Keratinocyte (primary cell): ENCODE results near the gene NOTCH3. TPM values are rescaled to one million over a fixed set of nuclear protein-coding genes. Genes with fewer than 3 reads are reported as not detected.

ENCODE experiments used
- DNase-seq: peaks from one replicate; pipeline ENCODE4 v3.0.0-alpha.2; 2011; ENCODE audit warnings: low read depth, missing footprints, low spot score
- FAIRE-seq: peaks from 2 replicates; lab custom pipeline; 2011; peaks lifted over from hg19 to GRCh38; lab: Jason Lieb, UNC
- H2AFZ ChIP-seq: 2 replicates; pipeline ENCODE4 v1.6.0; 2012; ENCODE audit warnings: low read length, control low read depth, inconsistent platforms; ENCODE audit not compliant: control insufficient read depth
- H3K27ac ChIP-seq: 2 replicates; pipeline ENCODE4 v1.5.1; 2011; ENCODE audit warnings: low read length; ENCODE audit not compliant: control insufficient read depth, insufficient read depth
- H3K27me3 ChIP-seq: 3 replicates; pipeline ENCODE4 v1.6.0; 2011; ENCODE audit warnings: low read length; ENCODE audit not compliant: control insufficient read depth, insufficient read depth; ENCODE audit errors: extremely low read depth
- H3K36me3 ChIP-seq, 2 experiments: 2 replicates in 1 of 2; 3 replicates in 1 of 2; pipeline ENCODE4 v1.5.1; 2011; ENCODE audit warnings: low read length in 2 of 2, mild to moderate bottlenecking in 1 of 2; ENCODE audit not compliant: control insufficient read depth in 2 of 2, insufficient read depth in 2 of 2; ENCODE audit errors: extremely low read depth in 1 of 2
- H3K4me1 ChIP-seq: 3 replicates; pipeline ENCODE4 v1.5.1; 2011; ENCODE audit warnings: low read length; ENCODE audit not compliant: control insufficient read depth, insufficient read depth; ENCODE audit errors: extremely low read depth
- H3K4me2 ChIP-seq: 3 replicates; pipeline ENCODE4 v1.6.0; 2011; ENCODE audit warnings: low read depth, low read length; ENCODE audit not compliant: control insufficient read depth, insufficient read depth; ENCODE audit errors: extremely low read depth
- H3K4me3 ChIP-seq, 3 experiments: fragments of 200-600 bp in 1 of 3; sonication (generic) in 1 of 3; 2 replicates in 2 of 3; 3 replicates in 1 of 3; pipeline ENCODE4 v1.5.1; 2011 to 2016; ENCODE audit warnings: low read length in 3 of 3, mild to moderate bottlenecking in 3 of 3, control low read depth in 2 of 3, inconsistent platforms in 1 of 3, low read depth in 1 of 3, mixed read lengths in 1 of 3, mixed run types in 1 of 3, moderate library complexity in 1 of 3; ENCODE audit not compliant: control insufficient read depth in 2 of 3, insufficient read depth in 2 of 3; ENCODE audit errors: extremely low read depth in 1 of 3
- H3K79me2 ChIP-seq: 2 replicates; pipeline ENCODE4 v1.6.0; 2012; ENCODE audit warnings: low read length; ENCODE audit not compliant: control insufficient read depth, insufficient read depth
- H3K9ac ChIP-seq: 3 replicates; pipeline ENCODE4 v1.6.0; 2011; ENCODE audit warnings: low read length; ENCODE audit not compliant: control insufficient read depth, insufficient read depth; ENCODE audit errors: extremely low read depth
- H3K9me1 ChIP-seq: 3 replicates; pipeline ENCODE4 v1.6.0; 2011; ENCODE audit warnings: low read length; ENCODE audit not compliant: control insufficient read depth, insufficient read depth; ENCODE audit errors: extremely low read depth
- H3K9me3 ChIP-seq: 2 replicates; pipeline ENCODE4 v1.5.1; 2012; ENCODE audit warnings: low read depth, low read length; ENCODE audit not compliant: control insufficient read depth
- H4K20me1 ChIP-seq: 3 replicates; pipeline ENCODE4 v1.6.0; 2011; ENCODE audit warnings: low read length; ENCODE audit not compliant: control insufficient read depth, insufficient read depth; ENCODE audit errors: extremely low read depth
- EZH2 ChIP-seq: IDR thresholded peaks from one replicate; pipeline ENCODE4 v1.6.1; 2012; ENCODE audit warnings: inconsistent platforms, mild to moderate bottlenecking, low read length, moderate library complexity
- dilution Hi-C: fragments of 300-500 bp; cut with MboI; formaldehyde crosslinking; loops from one replicate; pipeline ENCODE4 v1.7.0; 2020; ENCODE audit warnings: low sequenced_read_pairs; ENCODE audit not compliant: extremely low pct_ligation_motif_present
- polyA plus RNA-seq, 5 experiments: library from polyadenylated mRNA; depleted of rRNA in 3 of 5; stranded (reverse) in 3 of 5; stranded (forward) in 1 of 5; unstranded in 1 of 5; fragments of >200 nt; gene quantifications; 1 replicate in 1 of 5; 2 replicates in 3 of 5; 3 replicates in 1 of 5; pipeline versions ENCODE4 v1.2.1 to v1.2.3, GENCODE V29; 2011 to 2012; ENCODE audit warnings: missing spikeins in 2 of 5, low read depth in 1 of 5, low replicate concordance in 1 of 5
- TF ChIP-seq, protein P1 (sequence below), 3 experiments: IDR thresholded peaks in 1 of 3; conservative IDR thresholded peaks in 1 of 3; optimal IDR thresholded peaks in 1 of 3; 2 replicates in 2 of 3; 3 replicates in 1 of 3; pipeline versions ENCODE3 to v1.5.1; 2011; ENCODE audit warnings: low read length in 3 of 3, mild to moderate bottlenecking in 3 of 3, moderate library complexity in 2 of 3, control low read depth in 1 of 3, inconsistent platforms in 1 of 3; ENCODE audit not compliant: insufficient read depth in 2 of 3; ENCODE audit errors: extremely low read depth in 1 of 3

NOTCH3 gene
- polyA plus RNA-seq, 1 donor (not counting 4 experiments of a cell fraction or from before 2014, with no cell fraction given), result 4.1 TPM

DNA sequence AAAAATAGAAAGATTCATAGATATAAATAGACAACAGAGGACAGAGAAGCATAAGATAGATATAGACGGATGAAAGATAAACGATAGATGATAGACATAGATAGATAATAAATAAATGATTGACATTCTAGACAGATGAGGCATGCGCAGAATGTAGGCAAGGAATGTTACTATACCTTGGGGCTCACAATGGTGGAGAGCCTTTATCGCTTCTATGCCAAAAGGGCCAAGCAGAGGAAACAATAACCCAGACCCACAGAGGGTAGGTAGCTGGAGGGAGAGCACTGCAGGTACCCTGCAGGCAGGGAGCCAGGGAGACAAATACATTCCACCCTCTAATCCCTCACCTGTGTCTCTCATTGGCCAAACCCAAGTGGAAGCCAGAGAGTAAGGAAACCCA, 44.4 kb downstream of the NOTCH3 start:
- no peak overlapping the region for H3K9ac ChIP-seq
- no peak overlapping the region for H3K4me3 ChIP-seq
- H4K20me1 ChIP-seq, result no peaks in the 10 kb centered on the region
- no peaks in the 10 kb centered on the region for H3K4me1 ChIP-seq
- DNase-seq (no peak), FAIRE-seq (no peak)
- no peak overlapping the region for H3K4me2 ChIP-seq
- no peak overlapping the region for H2AFZ ChIP-seq
- peaks cover 4% of the 10 kb centered on the region for H3K9me3 ChIP-seq
- H3K36me3 ChIP-seq, result no peaks in the 10 kb centered on the region
- TF ChIP-seq, protein P1, sequence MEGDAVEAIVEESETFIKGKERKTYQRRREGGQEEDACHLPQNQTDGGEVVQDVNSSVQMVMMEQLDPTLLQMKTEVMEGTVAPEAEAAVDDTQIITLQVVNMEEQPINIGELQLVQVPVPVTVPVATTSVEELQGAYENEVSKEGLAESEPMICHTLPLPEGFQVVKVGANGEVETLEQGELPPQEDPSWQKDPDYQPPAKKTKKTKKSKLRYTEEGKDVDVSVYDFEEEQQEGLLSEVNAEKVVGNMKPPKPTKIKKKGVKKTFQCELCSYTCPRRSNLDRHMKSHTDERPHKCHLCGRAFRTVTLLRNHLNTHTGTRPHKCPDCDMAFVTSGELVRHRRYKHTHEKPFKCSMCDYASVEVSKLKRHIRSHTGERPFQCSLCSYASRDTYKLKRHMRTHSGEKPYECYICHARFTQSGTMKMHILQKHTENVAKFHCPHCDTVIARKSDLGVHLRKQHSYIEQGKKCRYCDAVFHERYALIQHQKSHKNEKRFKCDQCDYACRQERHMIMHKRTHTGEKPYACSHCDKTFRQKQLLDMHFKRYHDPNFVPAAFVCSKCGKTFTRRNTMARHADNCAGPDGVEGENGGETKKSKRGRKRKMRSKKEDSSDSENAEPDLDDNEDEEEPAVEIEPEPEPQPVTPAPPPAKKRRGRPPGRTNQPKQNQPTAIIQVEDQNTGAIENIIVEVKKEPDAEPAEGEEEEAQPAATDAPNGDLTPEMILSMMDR (optimal IDR thresholded peaks at IDR 0.05 in 1 of 3, IDR thresholded peaks at IDR 0.05 in 1 of 3, conservative IDR thresholded peaks at IDR 0.05 in 1 of 3; ENCODE audit: extremely low read depth in 1 of 3, insufficient read depth in 2 of 3, low read length in 3 of 3), result no peak
- no peak for TF ChIP-seq EZH2
- no peaks in the 10 kb centered on the region for H3K9me1 ChIP-seq
- no peak overlapping the region for H3K27ac ChIP-seq
- dilution Hi-C loops, result no loop called here
- H3K27me3 ChIP-seq, result no peaks in the 10 kb centered on the region
- no peaks in the 10 kb centered on the region for H3K79me2 ChIP-seq

DNA sequence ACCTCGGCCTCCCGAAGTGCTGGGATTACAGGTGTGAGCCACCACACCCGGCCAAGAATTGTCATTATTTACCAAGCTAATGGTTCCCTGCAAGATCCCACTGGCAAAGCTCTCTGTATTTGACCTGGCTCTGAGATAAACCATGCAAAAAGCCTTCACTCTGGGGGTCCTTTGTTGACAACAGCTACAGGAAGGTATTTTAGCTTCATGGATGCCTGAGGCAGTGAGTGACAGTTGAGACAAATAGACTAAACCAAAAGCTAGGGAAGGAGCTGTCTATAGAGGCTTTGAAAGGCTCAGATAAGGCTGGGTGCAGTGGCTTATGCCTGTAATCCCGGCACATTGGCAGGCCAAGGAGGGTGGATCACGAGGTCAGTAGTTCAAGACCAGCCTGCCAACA, 45.5 kb downstream of the NOTCH3 start:
- no peak overlapping the region for H2AFZ ChIP-seq
- H3K4me1 ChIP-seq, result no peaks in the 10 kb centered on the region
- FAIRE-seq (no peak), DNase-seq (no peak)
- no peak overlapping the region for H3K9ac ChIP-seq
- no peaks in the 10 kb centered on the region for H3K36me3 ChIP-seq
- no peak overlapping the region for H3K4me3 ChIP-seq
- H3K27ac ChIP-seq, result no peak overlapping the region
- H3K9me3 ChIP-seq, result peaks cover 4% of the 10 kb centered on the region
- H3K27me3 ChIP-seq, result no peaks in the 10 kb centered on the region
- no peak for TF ChIP-seq EZH2
- TF ChIP-seq, protein P1 (optimal IDR thresholded peaks at IDR 0.05 in 1 of 3, IDR thresholded peaks at IDR 0.05 in 1 of 3, conservative IDR thresholded peaks at IDR 0.05 in 1 of 3; ENCODE audit: extremely low read depth in 1 of 3, insufficient read depth in 2 of 3, low read length in 3 of 3), result no peak
- H3K9me1 ChIP-seq, result no peaks in the 10 kb centered on the region
- dilution Hi-C loops, result no loop called here
- no peaks in the 10 kb centered on the region for H3K79me2 ChIP-seq
- H3K4me2 ChIP-seq, result no peak overlapping the region
- H4K20me1 ChIP-seq, result no peaks in the 10 kb centered on the region
